Nephron progenitor cell (in vitro differentiated cells): ENCODE results near the gene POU4F3.

Experiments
- DNase-seq: peaks from one replicate; pipeline ENCODE4 v3.0.0; 2021
- H3K27ac Mint-ChIP-seq: 2 replicates; pipeline ENCODE4 v1.8.0; 2021; ENCODE audit warnings: mild to moderate bottlenecking, moderate library complexity, mixed read lengths
- H3K27me3 Mint-ChIP-seq: 2 replicates; pipeline ENCODE4 v1.8.0; 2021; ENCODE audit warnings: mild to moderate bottlenecking, low read depth, mixed read lengths; ENCODE audit not compliant: poor library complexity
- H3K36me3 Mint-ChIP-seq: 2 replicates; pipeline ENCODE4 v1.8.0; 2021; ENCODE audit warnings: low read depth, mixed read lengths
- H3K4me1 Mint-ChIP-seq: 2 replicates; pipeline ENCODE4 v1.8.0; 2021; ENCODE audit warnings: mixed read lengths
- H3K4me3 Mint-ChIP-seq: 2 replicates; pipeline ENCODE4 v1.8.0; 2021; ENCODE audit warnings: mild to moderate bottlenecking, moderate library complexity, mixed read lengths
- H3K9me3 Mint-ChIP-seq: 2 replicates; pipeline ENCODE4 v1.8.0; 2021; ENCODE audit warnings: mild to moderate bottlenecking, moderate library complexity, mixed read lengths
- TF ChIP-seq, protein P1 (sequence below): fragments of 200-600 bp; sonication (generic); IDR thresholded peaks from 2 replicates; pipeline ENCODE4 v1.5.0; 2021; ENCODE audit warnings: antibody characterized with exemption

The POU4F3 gene

DNA sequence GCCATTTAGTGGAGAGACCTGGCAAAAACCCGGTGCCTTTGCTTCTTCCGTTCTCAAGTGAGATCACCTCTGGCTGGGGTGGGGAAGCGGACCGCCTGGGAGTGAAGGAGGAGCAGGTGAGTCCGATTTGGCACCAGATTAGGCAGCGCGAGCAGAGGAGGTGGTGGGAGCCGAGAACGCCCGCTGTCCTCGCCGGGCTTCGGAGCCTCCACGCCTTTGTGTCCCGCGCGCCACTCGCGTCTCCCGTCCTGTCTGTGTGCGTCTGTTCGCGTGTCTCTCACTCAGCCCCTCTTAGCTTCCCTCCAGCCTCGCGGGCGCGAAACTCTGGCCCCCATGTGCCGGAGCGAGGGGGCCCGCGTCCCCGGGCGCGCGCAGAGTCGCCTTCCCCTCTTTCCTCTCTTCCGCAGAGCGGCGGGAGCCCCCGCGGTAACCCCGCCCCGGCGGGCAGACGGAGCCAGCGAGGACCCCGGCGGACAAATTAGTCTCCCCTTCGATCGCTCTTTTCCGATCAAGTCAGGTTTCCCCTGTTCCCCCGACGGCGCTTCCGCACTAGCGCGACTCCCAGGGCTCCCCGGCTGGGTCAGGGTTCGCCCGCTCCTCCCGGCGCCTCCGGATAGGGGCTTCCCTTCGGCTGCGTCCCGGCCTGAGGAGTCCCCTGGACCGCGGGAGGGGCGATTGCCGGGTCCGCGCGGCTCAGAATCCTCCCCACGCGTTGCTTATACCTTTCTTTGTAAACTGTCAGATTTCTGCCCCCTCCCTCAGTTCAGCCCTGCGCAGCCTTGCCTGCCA, 7.1 kb downstream of the POU4F3 start:
- DNase-seq, result peak; percentile 57
- peak overlapping the region; percentile 71 for H3K4me3 Mint-ChIP-seq
- no peaks in the 10 kb centered on the region for H3K36me3 Mint-ChIP-seq
- TF ChIP-seq, protein P1, sequence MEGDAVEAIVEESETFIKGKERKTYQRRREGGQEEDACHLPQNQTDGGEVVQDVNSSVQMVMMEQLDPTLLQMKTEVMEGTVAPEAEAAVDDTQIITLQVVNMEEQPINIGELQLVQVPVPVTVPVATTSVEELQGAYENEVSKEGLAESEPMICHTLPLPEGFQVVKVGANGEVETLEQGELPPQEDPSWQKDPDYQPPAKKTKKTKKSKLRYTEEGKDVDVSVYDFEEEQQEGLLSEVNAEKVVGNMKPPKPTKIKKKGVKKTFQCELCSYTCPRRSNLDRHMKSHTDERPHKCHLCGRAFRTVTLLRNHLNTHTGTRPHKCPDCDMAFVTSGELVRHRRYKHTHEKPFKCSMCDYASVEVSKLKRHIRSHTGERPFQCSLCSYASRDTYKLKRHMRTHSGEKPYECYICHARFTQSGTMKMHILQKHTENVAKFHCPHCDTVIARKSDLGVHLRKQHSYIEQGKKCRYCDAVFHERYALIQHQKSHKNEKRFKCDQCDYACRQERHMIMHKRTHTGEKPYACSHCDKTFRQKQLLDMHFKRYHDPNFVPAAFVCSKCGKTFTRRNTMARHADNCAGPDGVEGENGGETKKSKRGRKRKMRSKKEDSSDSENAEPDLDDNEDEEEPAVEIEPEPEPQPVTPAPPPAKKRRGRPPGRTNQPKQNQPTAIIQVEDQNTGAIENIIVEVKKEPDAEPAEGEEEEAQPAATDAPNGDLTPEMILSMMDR, result no peak
- H3K4me1 Mint-ChIP-seq, result peaks cover 22% of the 10 kb centered on the region
- peaks cover 98% of the 10 kb centered on the region for H3K27me3 Mint-ChIP-seq
- H3K27ac Mint-ChIP-seq, result no peak overlapping the region
- peaks cover under 1% of the 10 kb centered on the region for H3K9me3 Mint-ChIP-seq

DNA sequence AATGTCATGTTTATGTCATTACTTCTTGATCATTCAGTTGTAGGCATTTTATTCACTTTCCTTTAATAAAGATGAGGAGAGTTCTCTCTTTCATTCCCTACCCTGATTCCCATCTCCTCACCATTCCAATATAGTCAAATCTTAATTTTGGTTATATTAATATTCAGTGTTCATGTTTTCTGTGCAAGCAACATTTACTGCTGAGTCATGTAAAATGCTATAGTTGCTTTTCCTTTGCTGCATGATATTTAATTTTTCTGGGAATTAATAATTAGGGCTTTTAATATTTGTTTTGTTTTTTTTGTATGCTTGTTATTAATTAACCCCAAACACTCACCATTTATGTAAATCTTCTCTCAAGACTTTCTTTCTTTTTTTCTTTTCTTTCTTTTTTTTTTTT, 18.5 kb downstream of the POU4F3 start:
- no peaks in the 10 kb centered on the region for H3K36me3 Mint-ChIP-seq
- H3K27ac Mint-ChIP-seq, result no peak overlapping the region
- H3K4me3 Mint-ChIP-seq, result no peak overlapping the region
- H3K27me3 Mint-ChIP-seq, result peaks cover 44% of the 10 kb centered on the region
- TF ChIP-seq, protein P1, result no peak
- no peaks in the 10 kb centered on the region for H3K9me3 Mint-ChIP-seq
- H3K4me1 Mint-ChIP-seq, result no peaks in the 10 kb centered on the region
- DNase-seq, result no peak

DNA sequence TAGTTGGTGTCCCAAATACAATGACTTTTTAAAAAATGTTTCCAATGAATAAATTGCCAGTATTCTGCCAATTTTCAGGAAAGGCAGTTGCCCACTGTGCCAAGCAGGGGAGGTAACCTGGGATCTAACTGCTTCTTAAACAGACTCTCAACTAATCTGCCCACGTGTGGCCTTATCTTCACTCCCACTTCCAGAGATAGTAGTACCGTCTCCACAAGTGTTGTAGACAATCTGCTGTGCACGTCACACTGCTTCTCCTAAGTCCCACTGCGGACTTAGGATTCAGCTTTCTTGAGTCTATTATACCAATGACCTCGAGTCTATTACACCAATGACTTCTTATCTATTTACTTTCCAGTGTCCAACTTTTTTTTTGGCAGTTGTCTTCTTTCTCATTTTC, 21.2 kb downstream of the POU4F3 start:
- no peak overlapping the region for H3K27ac Mint-ChIP-seq
- no peak overlapping the region for H3K4me3 Mint-ChIP-seq
- no peaks in the 10 kb centered on the region for H3K4me1 Mint-ChIP-seq
- no peaks in the 10 kb centered on the region for H3K9me3 Mint-ChIP-seq
- no peaks in the 10 kb centered on the region for H3K36me3 Mint-ChIP-seq
- TF ChIP-seq, protein P1, result no peak
- peaks cover 54% of the 10 kb centered on the region for H3K27me3 Mint-ChIP-seq
- no peak for DNase-seq

DNA sequence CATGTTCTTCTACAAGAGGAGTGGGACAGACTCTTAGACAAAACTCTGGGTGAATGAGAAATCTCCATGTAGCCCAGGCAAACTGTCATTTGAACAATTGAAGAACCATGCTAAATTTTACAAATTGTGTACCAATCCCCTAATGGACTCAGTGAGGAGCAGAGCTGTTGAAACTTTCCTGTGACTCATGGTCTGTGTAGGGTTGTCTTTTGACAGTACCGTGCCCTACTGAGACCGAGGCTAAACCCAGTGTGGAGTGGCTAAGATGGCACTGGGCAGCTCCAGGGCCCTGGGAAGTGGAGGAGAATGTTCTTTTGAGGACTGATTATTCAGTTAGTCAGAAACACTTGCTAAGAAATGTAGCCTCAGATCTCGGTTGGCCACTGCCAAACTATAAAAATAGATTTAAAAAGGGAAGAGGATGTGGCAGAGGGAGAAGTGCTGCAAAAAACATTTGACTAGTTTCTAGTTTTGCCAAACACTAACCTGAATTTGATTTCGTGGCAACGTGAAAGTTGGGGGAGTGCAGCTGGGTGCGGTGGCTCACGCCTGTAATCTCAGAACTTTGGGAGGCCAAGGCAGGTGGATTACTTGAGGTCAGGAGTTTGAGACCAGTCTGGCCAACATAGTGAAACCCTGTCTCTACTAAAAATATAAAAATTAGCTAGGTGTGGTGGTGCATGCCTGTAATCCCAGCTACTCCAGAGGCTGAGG, 24.7 kb downstream of the POU4F3 start:
- Mint-ChIP-seq H3K9me3 (no peaks in the 10 kb centered on the region), H3K27me3 (peaks cover 50% of the 10 kb centered on the region), H3K36me3 (no peaks in the 10 kb centered on the region), H3K4me1 (peaks cover 9% of the 10 kb centered on the region), H3K4me3 (no peak overlapping the region), H3K27ac (no peak overlapping the region)
- no peak for DNase-seq
- TF ChIP-seq, protein P1, result no peak

DNA sequence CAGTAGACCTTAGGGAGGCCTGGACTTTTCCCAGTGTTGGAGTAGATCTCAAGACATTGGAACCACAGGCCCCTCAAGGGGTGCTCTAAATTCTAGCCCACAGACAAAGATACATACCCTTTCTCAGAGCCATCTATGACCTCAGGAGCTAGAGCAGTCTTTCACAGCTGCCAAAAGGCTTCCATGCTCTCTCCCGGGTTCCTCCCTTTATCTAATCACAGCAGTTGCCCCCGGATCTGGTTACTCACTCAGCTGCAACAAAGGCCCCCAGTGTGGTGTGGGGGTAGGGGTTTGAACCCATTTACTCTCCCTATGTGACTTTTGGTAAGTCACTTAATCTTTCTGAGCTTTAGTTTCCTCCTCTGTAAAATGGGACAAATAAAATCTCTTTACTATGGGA, 27.0 kb downstream of the POU4F3 start:
- Mint-ChIP-seq H3K9me3 (no peaks in the 10 kb centered on the region), H3K27me3 (peaks cover 48% of the 10 kb centered on the region), H3K4me1 (peaks cover 9% of the 10 kb centered on the region), H3K27ac (no peak overlapping the region), H3K36me3 (no peaks in the 10 kb centered on the region), H3K4me3 (no peak overlapping the region)
- TF ChIP-seq, protein P1, result no peak
- DNase-seq, result no peak
